PC-3 (cell line): ENCODE results near the gene SCUBE1. TPM values are rescaled to one million over a fixed set of nuclear protein-coding genes. Genes with fewer than 3 reads are reported as not detected.
A peak's percentile ranks its signal among the peaks of the same experiment; 100 is the strongest.

Experiments used
- ATAC-seq: fragments of 200-7000 bp; cut with Tn5 transposase; 2 replicates; pipeline ENCODE4 v1.9.1; 2020; ENCODE audit warnings: mild to moderate bottlenecking, moderate library complexity
- BruUV-seq: library from RNA; stranded (reverse); fragments of 400-500 nt; replicated peaks from 2 replicates; lab custom pipeline; 2021; lab: Mats Ljungman, UMichigan
- CTCF ChIA-PET: fragments of 300-600 bp; sonication (Branson Sonifier 250); formaldehyde crosslinking; loops from one replicate; lab custom pipeline; 2022; ENCODE audit warnings: antibody characterized with exemption; lab: Charles Lee
- POLR2A ChIA-PET: fragments of 300-600 bp; sonication (Branson Sonifier 250); formaldehyde crosslinking; loops from one replicate; lab custom pipeline; 2022; ENCODE audit warnings: antibody characterized with exemption; ENCODE audit not compliant: unreplicated experiment; lab: Charles Lee
- DNase-seq: peaks from one replicate; pipeline ENCODE4 v3.0.0-alpha.2; 2015
- H2AFZ ChIP-seq: fragments of 300-600 bp; sonication (generic); 2 replicates; pipeline ENCODE4 v1.6.0; 2016; ENCODE audit warnings: antibody characterized with exemption, low read length
- H3F3A ChIP-seq: fragments of 300-600 bp; sonication (generic); one replicate; pipeline ENCODE4 v1.6.0; 2017; ENCODE audit warnings: antibody characterized with exemption, low read length, control low read depth, mild to moderate bottlenecking; ENCODE audit not compliant: unreplicated experiment
- H3K27ac ChIP-seq: fragments of 300-600 bp; sonication (generic); 2 replicates; pipeline ENCODE4 v1.5.1; 2016; ENCODE audit warnings: mild to moderate bottlenecking, low read length
- H3K27me3 ChIP-seq: fragments of 300-600 bp; sonication (generic); 2 replicates; pipeline ENCODE4 v1.6.1; 2016; ENCODE audit warnings: low read length, mixed read lengths
- H3K36me3 ChIP-seq: fragments of 300-600 bp; sonication (generic); 2 replicates; pipeline ENCODE4 v1.6.1; 2016; ENCODE audit warnings: low read depth, mixed run types, low read length, mixed read lengths
- H3K4me1 ChIP-seq: fragments of 300-600 bp; sonication (generic); 2 replicates; pipeline ENCODE4 v1.5.1; 2016; ENCODE audit warnings: low read length; ENCODE audit not compliant: insufficient read depth
- H3K4me2 ChIP-seq: fragments of 300-600 bp; sonication (generic); 2 replicates; pipeline ENCODE4 v1.6.0; 2016; ENCODE audit warnings: low read length
- H3K4me3 ChIP-seq: fragments of 300-600 bp; sonication (generic); 2 replicates; pipeline ENCODE4 v1.5.1; 2016; ENCODE audit warnings: mild to moderate bottlenecking, low read length, mixed read lengths
- H3K79me2 ChIP-seq: fragments of 300-600 bp; sonication (generic); 2 replicates; pipeline ENCODE4 v1.6.1; 2017; ENCODE audit warnings: low read length, mixed read lengths
- H3K9ac ChIP-seq: fragments of 300-600 bp; sonication (generic); 2 replicates; pipeline ENCODE4 v1.6.0; 2016; ENCODE audit warnings: mild to moderate bottlenecking, low read length
- H3K9me2 ChIP-seq: fragments of 300-600 bp; sonication (generic); replicated peaks from 2 replicates; pipeline ENCODE4 v1.6.1; 2016; ENCODE audit warnings: mixed run types, low read length, mixed read lengths
- H3K9me3 ChIP-seq: fragments of 300-600 bp; sonication (generic); 2 replicates; pipeline ENCODE4 v1.6.1; 2016; ENCODE audit warnings: low read length, mixed read lengths
- H4K20me1 ChIP-seq: fragments of 300-600 bp; sonication (generic); 2 replicates; pipeline ENCODE4 v1.6.1; 2016; ENCODE audit warnings: low read length, mixed read lengths
- EZH2 ChIP-seq: fragments of 300-600 bp; sonication (generic); IDR thresholded peaks from one replicate; pipeline ENCODE4 v1.6.1; 2017; ENCODE audit warnings: antibody characterized with exemption, mild to moderate bottlenecking, low read length; ENCODE audit not compliant: unreplicated experiment
- EZH2phosphoT487 ChIP-seq: fragments of 300-600 bp; sonication (generic); IDR thresholded peaks from 2 replicates; pipeline ENCODE4 v1.6.1; 2018; ENCODE audit warnings: mild to moderate bottlenecking, antibody characterized with exemption, low read length, borderline replicate concordance
- intact Hi-C: fragments of 100-400 bp; cut with micrococcal nuclease; formaldehyde crosslinking; loops from 2 replicates; pipeline ENCODE4 v1.9.0; 2023
- total RNA-seq: library from RNA; depleted of rRNA; stranded (reverse); fragments of >200 nt; gene quantifications from 2 replicates; pipeline ENCODE4 v1.2.3, GENCODE V29; 2014
- TF ChIP-seq, protein P1 (sequence below): fragments of 300-600 bp; sonication (generic); conservative IDR thresholded peaks from 2 replicates; pipeline ENCODE4 v1.5.1; 2017; ENCODE audit warnings: antibody characterized with exemption, low read depth, mild to moderate bottlenecking, low read length

SCUBE1 gene
- total RNA-seq, 1 experiment from 2014 or later: not detected

DNA sequence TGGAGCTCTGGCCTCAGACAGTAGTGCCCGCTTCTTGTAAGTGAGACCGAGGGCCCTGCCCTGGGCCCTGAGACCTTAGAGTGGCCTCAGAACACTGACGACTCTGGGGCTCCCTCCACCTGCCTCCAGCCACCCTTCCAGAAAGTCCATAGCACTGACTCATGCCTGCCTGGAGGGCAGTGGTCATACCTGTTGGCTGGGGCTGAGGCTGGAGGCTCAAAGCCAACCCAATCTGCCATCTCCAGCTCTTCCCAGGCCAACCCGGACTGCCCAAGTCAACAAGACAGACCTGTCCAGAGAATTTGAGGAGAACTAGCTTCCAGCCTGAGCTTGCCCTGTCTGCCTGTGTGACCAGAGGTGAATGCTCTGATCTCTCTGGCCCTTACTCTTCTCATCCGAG lies 89.3 kb downstream of the SCUBE1 start:
- no peak for ATAC-seq
- Histone ChIP-seq H3K27me3 (peaks cover 8% of the 10 kb centered on the region; the same call in 1 of the 2 replicates), H3K9me3 (no peaks in the 10 kb centered on the region), H3K27ac (no peak overlapping the region), H3K4me1 (no peaks in the 10 kb centered on the region; the same call in 1 of the 2 replicates), H3F3A (no peaks in the 10 kb centered on the region), H2AFZ (no peak overlapping the region), H4K20me1 (no peaks in the 10 kb centered on the region), H3K79me2 (no peaks in the 10 kb centered on the region), H3K9ac (no peak overlapping the region), H3K36me3 (no peaks in the 10 kb centered on the region), H3K4me2 (no peak overlapping the region), H3K9me2 (no peaks in the 10 kb centered on the region), H3K4me3 (no peak overlapping the region)
- BruUV-seq: no TSS peak
- CTCF ChIA-PET: no interaction called here
- POLR2A ChIA-PET: no interaction called here
- no peak for TF ChIP-seq EZH2
- TF ChIP-seq, protein P1, sequence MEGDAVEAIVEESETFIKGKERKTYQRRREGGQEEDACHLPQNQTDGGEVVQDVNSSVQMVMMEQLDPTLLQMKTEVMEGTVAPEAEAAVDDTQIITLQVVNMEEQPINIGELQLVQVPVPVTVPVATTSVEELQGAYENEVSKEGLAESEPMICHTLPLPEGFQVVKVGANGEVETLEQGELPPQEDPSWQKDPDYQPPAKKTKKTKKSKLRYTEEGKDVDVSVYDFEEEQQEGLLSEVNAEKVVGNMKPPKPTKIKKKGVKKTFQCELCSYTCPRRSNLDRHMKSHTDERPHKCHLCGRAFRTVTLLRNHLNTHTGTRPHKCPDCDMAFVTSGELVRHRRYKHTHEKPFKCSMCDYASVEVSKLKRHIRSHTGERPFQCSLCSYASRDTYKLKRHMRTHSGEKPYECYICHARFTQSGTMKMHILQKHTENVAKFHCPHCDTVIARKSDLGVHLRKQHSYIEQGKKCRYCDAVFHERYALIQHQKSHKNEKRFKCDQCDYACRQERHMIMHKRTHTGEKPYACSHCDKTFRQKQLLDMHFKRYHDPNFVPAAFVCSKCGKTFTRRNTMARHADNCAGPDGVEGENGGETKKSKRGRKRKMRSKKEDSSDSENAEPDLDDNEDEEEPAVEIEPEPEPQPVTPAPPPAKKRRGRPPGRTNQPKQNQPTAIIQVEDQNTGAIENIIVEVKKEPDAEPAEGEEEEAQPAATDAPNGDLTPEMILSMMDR: no peak
- no peak for TF ChIP-seq EZH2phosphoT487
- peak; percentile 47 for DNase-seq
- intact Hi-C loops: no loop called here

DNA sequence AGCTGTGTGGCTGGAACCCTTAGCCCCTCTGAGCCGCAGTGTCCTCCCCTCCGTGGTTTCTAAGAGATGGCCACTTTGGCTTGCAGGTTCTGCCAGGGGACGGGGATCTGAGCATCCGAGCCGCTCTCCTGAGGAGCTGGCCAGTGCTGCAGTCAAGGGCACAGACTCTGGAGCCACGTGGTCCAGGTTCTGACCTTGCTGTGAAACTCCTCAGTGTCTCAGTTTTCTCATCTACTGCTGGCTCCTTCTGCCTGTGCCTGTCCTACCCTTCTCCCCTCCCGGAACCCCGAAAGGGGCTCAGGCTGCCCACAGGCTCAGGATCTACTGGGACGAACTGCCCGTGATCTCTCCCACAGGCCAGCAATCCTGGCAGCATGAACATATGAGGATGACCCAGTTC lies 90.9 kb downstream of the SCUBE1 start:
- TF ChIP-seq, protein P1: no peak
- TF ChIP-seq EZH2phosphoT487 (no peak), EZH2 (no peak)
- H3K36me3 ChIP-seq: no peaks in the 10 kb centered on the region
- H3F3A ChIP-seq: no peaks in the 10 kb centered on the region
- POLR2A ChIA-PET: no interaction called here
- no TSS peak for BruUV-seq
- H3K4me3 ChIP-seq: no peak overlapping the region
- no peaks in the 10 kb centered on the region for H3K9me2 ChIP-seq
- H3K4me2 ChIP-seq: no peak overlapping the region
- H3K4me1 ChIP-seq: no peaks in the 10 kb centered on the region; the same call in 1 of the 2 replicates
- intact Hi-C loops: no loop called here
- H3K79me2 ChIP-seq: no peaks in the 10 kb centered on the region
- H3K9ac ChIP-seq: no peak overlapping the region
- no peak for ATAC-seq
- H3K27ac ChIP-seq: no peak overlapping the region
- H3K27me3 ChIP-seq: peaks cover 8% of the 10 kb centered on the region; the same call in 1 of the 2 replicates
- no peak overlapping the region for H2AFZ ChIP-seq
- H3K9me3 ChIP-seq: no peaks in the 10 kb centered on the region
- DNase-seq: no peak
- CTCF ChIA-PET: no interaction called here
- H4K20me1 ChIP-seq: no peaks in the 10 kb centered on the region

DNA sequence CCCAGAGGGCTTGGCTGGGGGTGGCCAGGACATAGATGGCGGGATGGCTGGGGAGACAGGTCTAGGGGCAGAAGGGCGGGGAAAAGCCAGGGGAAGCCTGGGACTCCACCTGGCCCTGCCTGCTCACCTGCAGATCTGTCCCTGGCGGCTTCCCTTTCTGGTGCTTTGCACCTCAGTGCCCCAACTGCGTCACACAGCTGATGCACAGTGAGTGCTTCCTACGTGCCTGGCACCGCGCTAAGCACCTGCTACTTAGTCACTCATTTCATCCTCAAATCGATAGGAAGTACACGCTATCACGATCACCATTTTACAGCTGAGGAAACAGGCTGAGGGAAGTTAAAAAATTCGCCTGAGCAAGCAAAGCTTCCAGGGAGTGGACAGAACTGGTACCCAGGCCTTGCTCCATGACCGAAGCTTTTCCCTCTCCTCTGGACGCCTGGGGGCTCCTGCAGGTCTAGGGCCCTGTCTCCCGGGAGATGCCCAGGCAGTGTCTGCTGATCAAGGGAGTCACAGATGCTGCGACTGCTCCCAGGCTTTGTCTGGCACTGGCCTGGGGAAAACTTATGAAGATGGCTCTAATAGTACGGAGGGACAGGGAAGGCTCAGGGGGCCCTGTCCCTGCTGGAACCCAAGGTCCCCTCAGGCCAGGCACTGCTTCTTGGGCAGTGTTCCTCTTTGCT lies 93.2 kb downstream of the SCUBE1 start:
- no peak overlapping the region for H3K4me3 ChIP-seq
- ATAC-seq (no peak), DNase-seq (no peak)
- H4K20me1 ChIP-seq: no peaks in the 10 kb centered on the region
- H3K27me3 ChIP-seq: peaks cover 8% of the 10 kb centered on the region; the same call in 1 of the 2 replicates
- H3K27ac ChIP-seq: no peak overlapping the region
- H3F3A ChIP-seq: no peaks in the 10 kb centered on the region
- BruUV-seq: no TSS peak
- ChIA-PET CTCF (no interaction called here), POLR2A (no interaction called here)
- no peaks in the 10 kb centered on the region for H3K9me3 ChIP-seq
- no peak overlapping the region for H2AFZ ChIP-seq
- no peak overlapping the region for H3K9ac ChIP-seq
- H3K4me1 ChIP-seq: no peaks in the 10 kb centered on the region; the same call in 1 of the 2 replicates
- H3K36me3 ChIP-seq: no peaks in the 10 kb centered on the region
- TF ChIP-seq EZH2 (no peak), EZH2phosphoT487 (no peak)
- TF ChIP-seq, protein P1: no peak
- intact Hi-C loops: no loop called here
- no peak overlapping the region for H3K4me2 ChIP-seq
- no peaks in the 10 kb centered on the region for H3K79me2 ChIP-seq
- no peaks in the 10 kb centered on the region for H3K9me2 ChIP-seq
